ENCODE measurements around the gene SPINK14.

DNA sequence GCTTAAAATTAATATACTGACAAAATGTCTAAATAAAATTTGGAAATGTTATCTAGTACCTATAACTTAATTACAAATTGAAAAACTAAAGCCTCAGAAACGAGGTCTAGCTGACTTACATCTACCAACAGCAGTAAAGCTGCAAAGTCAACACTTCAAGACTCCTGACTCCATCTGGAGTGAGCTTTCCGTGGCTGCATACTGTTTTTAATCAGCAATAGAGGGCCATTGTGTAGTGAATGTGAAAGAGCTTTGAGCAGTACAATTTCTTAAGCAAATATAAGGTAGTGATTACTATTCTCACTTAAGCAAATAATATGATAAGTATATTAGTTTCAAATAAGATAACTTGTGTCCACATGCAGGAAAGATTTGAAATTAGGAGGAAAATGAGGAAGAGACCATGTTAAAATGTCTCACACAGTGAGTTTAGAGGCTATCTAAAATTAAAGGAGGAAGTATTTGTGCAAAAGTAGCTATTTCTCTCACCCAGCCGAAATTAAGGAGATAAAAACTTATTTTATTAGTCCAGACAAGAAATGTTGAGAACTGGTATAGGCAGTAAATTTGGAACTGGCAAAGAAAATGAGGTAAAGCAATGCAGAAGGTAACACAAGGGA lies 40.9 kb downstream of the SPINK14 start:
- TF ChIP-seq EP300 (IDR thresholded peaks at IDR 0.05) = no peak
- TF ChIP-seq, protein P1, sequence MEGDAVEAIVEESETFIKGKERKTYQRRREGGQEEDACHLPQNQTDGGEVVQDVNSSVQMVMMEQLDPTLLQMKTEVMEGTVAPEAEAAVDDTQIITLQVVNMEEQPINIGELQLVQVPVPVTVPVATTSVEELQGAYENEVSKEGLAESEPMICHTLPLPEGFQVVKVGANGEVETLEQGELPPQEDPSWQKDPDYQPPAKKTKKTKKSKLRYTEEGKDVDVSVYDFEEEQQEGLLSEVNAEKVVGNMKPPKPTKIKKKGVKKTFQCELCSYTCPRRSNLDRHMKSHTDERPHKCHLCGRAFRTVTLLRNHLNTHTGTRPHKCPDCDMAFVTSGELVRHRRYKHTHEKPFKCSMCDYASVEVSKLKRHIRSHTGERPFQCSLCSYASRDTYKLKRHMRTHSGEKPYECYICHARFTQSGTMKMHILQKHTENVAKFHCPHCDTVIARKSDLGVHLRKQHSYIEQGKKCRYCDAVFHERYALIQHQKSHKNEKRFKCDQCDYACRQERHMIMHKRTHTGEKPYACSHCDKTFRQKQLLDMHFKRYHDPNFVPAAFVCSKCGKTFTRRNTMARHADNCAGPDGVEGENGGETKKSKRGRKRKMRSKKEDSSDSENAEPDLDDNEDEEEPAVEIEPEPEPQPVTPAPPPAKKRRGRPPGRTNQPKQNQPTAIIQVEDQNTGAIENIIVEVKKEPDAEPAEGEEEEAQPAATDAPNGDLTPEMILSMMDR (IDR thresholded peaks at IDR 0.05) = no peak
